Large intestine (tissue), 3 donors: Measurements from ENCODE around the gene QPCTL. TPM values are rescaled to one million over a fixed set of nuclear protein-coding genes. Genes with fewer than 3 reads are reported as not detected.
"Not testable (repeated sequence)": the region's sequence is repeated elsewhere in the genome, so short reads cannot be mapped to it uniquely, and the experiment has no call there.

Experiments used
- DNase-seq, 2 donors: peaks; one replicate each; pipeline versions ENCODE4 v3.0.0 to v3.0.0-alpha.2; 2013
- H3K27ac ChIP-seq: one replicate; pipeline ENCODE4 v1.5.1; 2013; ENCODE audit warnings: low read length
- H3K27me3 ChIP-seq: 2 replicates; pipeline ENCODE4 v1.6.1; 2013; ENCODE audit warnings: low read length; ENCODE audit not compliant: control insufficient read depth, insufficient read depth
- H3K36me3 ChIP-seq: 2 replicates; pipeline ENCODE4 v1.6.1; 2013; ENCODE audit warnings: low read length; ENCODE audit not compliant: control insufficient read depth, insufficient read depth
- H3K4me1 ChIP-seq: one replicate; pipeline ENCODE4 v1.6.1; 2013; ENCODE audit warnings: low read length; ENCODE audit not compliant: control insufficient read depth, insufficient read depth
- H3K4me3 ChIP-seq: one replicate; pipeline ENCODE4 v1.5.1; 2013; ENCODE audit warnings: low read length
- H3K9me3 ChIP-seq: one replicate; pipeline ENCODE4 v1.6.1; 2013; ENCODE audit warnings: mild to moderate bottlenecking, low read depth, low read length, moderate library complexity; ENCODE audit not compliant: control insufficient read depth
- WGBS: methylation state at CpG from one replicate; pipeline ENCODE4 v1.1.5; 2013; ENCODE audit warnings: low lambda C conversion rate; ENCODE audit not compliant: insufficient coverage; 5-methylcytosine and 5-hydroxymethylcytosine counted together
- polyA plus RNA-seq: library from polyadenylated mRNA; unstranded; fragments of 120-200 nt; gene quantifications from one replicate; pipeline ENCODE4 v1.2.1, GENCODE V29; 2013

The QPCTL gene
- polyA plus RNA-seq, 1 donor, result 8.1 TPM

DNA sequence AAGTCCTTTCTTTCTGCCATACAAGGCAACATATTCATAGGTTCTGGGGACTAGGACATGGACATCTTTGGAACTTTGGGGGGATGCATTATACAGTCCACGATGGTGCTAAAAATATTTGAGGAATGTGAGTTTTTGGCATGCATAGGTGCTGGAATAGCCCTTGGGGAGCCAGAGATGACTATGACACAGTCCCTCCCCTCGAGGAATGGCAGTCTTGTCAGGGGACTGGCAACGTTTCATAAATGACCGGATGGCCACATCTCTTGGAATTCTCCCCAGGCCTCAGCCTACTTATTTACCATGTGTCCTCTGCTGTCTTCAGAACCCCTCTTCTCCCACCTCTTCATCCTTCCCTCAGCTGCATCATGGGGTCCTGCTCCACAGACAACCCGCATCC, 54.4 kb downstream of the QPCTL start:
- no CpG with 5 or more reads among the region's 5 CpGs for WGBS
- H3K36me3 ChIP-seq, result no peaks in the 10 kb centered on the region
- H3K4me3 ChIP-seq, result no peak overlapping the region
- no peak overlapping the region for H3K27ac ChIP-seq
- no peaks in the 10 kb centered on the region for H3K4me1 ChIP-seq
- peaks cover 7% of the 10 kb centered on the region for H3K27me3 ChIP-seq
- DNase-seq, result no peak
- no peaks in the 10 kb centered on the region for H3K9me3 ChIP-seq

DNA sequence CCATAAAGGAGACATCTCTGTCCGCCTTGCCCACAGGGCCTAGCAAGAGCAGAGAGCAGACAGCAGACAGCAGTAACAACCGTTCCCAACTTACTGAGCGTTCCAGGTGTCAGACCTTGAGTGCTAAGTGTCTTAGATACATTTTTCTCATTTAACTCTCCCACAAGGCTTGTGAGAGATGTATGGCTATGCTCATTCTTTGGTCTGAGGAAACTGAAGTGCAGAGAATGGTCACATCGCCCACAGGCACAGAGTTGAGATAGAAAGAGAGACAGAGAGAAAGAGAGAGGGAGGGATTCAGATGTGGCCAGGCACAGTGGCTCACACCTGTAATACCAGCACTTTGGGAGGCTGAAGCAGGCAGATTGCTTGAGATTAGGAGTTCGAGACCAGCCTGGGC, 55.0 kb downstream of the QPCTL start:
- Histone ChIP-seq H3K27ac (no peak overlapping the region), H3K4me1 (no peaks in the 10 kb centered on the region), H3K27me3 (peaks cover 7% of the 10 kb centered on the region), H3K9me3 (no peaks in the 10 kb centered on the region), H3K36me3 (no peaks in the 10 kb centered on the region), H3K4me3 (no peak overlapping the region)
- WGBS, result no CpG with 5 or more reads among the region's 5 CpGs
- DNase-seq, result no peak

DNA sequence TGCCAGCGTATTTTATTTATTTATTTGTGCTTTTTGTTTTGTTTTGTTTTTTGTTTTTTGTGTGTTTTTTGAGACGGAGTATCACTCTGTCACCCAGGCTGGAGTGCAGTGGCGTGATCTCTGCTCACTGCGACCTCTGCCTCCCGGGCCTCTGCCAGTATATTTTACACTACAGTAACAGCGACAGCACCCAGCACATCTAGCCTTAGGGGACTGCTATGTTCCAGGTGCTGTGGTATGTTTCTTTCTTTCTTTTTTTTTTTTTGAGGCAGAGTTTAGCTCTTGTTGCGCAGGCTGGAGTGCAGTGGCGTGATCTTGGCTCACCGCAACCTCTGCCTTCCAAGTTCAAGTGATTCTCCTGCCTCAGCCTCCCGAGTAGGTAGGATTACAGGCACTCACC, 59.0 kb downstream of the QPCTL start:
- not testable (repeated sequence) for H3K27me3 ChIP-seq, H3K27ac ChIP-seq, DNase-seq, H3K4me3 ChIP-seq, H3K4me1 ChIP-seq, H3K9me3 ChIP-seq, H3K36me3 ChIP-seq
- no CpG with 5 or more reads among the region's 10 CpGs for WGBS

DNA sequence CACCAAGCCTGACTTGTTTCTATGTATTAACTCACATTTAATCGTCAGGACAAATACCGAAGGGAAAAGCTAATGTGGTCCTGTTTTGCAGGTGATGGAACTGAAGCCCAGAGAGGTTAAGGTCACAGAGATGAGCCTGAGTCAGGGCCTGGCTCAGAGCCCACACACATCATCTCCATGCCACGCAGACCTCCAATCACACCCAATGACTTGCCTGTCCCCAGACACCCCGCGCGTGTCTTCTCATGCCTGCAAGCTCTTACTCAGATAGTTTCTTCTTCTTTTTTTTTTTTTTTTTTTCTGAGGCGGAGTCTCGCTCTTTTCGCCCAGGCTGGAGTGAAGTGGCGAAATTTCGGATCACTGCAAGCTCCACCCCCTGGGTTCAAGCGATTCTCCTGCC, 60.2 kb downstream of the QPCTL start:
- H3K4me3 ChIP-seq, result no peak overlapping the region
- no peaks in the 10 kb centered on the region for H3K4me1 ChIP-seq
- no peaks in the 10 kb centered on the region for H3K36me3 ChIP-seq
- no peaks in the 10 kb centered on the region for H3K27me3 ChIP-seq
- DNase-seq, result no peak
- no peaks in the 10 kb centered on the region for H3K9me3 ChIP-seq
- H3K27ac ChIP-seq, result no peak overlapping the region
- WGBS, result 88% methylated on average over 4 of the region's 12 CpGs

DNA sequence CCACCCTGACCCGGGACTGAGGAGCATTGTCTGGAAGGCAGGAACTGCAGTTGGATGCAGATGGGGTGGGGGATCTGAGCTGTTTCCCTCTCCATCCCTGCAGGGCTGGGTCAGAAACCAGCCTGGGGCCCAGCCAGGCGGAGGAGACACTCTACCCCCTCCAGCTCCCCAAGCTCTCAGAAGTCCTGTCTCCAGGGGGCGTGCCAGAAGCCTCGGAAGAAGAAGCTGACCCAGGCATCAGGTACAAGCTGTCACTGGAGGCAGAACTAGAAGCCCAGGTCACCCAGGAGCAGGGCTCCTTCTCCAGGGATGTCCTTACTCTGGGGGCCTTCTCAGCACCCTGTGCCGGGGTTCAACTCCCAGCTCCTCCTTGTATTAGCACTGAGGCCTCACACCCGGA, 61.1 kb downstream of the QPCTL start:
- Histone ChIP-seq H3K4me1 (no peaks in the 10 kb centered on the region), H3K27ac (no peak overlapping the region), H3K9me3 (no peaks in the 10 kb centered on the region), H3K36me3 (no peaks in the 10 kb centered on the region), H3K4me3 (no peak overlapping the region), H3K27me3 (no peaks in the 10 kb centered on the region)
- no peak for DNase-seq
- no CpG with 5 or more reads among the region's 6 CpGs for WGBS

Other genes with a start within 250 kb of the QPCTL start
- 250 TPM for gene FOSB, start 224.7 kb upstream of the QPCTL start, polyA plus RNA-seq
- 6.9 TPM for gene RTN2, start 195.6 kb upstream of the QPCTL start, polyA plus RNA-seq
- gene PPM1N, start 194.2 kb upstream of the QPCTL start, polyA plus RNA-seq, result 1.0 TPM
- gene VASP, start 185.2 kb upstream of the QPCTL start, polyA plus RNA-seq, result 60.4 TPM
- gene OPA3, start 107.9 kb upstream of the QPCTL start, polyA plus RNA-seq, result 8.7 TPM
- 0.66 TPM for gene GPR4, start 90.5 kb upstream of the QPCTL start, polyA plus RNA-seq
- gene EML2, start 53.3 kb upstream of the QPCTL start, polyA plus RNA-seq, result 24.4 TPM
- 8.1 TPM for gene GIPR, start 24.4 kb upstream of the QPCTL start, polyA plus RNA-seq
- gene SNRPD2, start 713 bp upstream of the QPCTL start, polyA plus RNA-seq, result 249 TPM
- gene FBXO46, start 38.2 kb downstream of the QPCTL start, polyA plus RNA-seq, result 13.9 TPM
- gene MEIOSIN, start 40.8 kb downstream of the QPCTL start, polyA plus RNA-seq, result not detected
- gene SIX5, start 76.6 kb downstream of the QPCTL start, polyA plus RNA-seq, result 9.3 TPM
- gene DMPK, start 89.8 kb downstream of the QPCTL start, polyA plus RNA-seq, result 49.4 TPM
- 24.4 TPM for gene DMWD, start 100.2 kb downstream of the QPCTL start, polyA plus RNA-seq
- gene RSPH6A, start 122.6 kb downstream of the QPCTL start, polyA plus RNA-seq, result 0.01 TPM
- 65.0 TPM for gene SYMPK, start 170.5 kb downstream of the QPCTL start, polyA plus RNA-seq
- gene FOXA3, start 171.7 kb downstream of the QPCTL start, polyA plus RNA-seq, result 21.3 TPM
- gene IRF2BP1, start 193.5 kb downstream of the QPCTL start, polyA plus RNA-seq, result 21.1 TPM
- gene MYPOP, start 209.9 kb downstream of the QPCTL start, polyA plus RNA-seq, result 8.9 TPM
- not detected for gene NANOS2, start 222.1 kb downstream of the QPCTL start, polyA plus RNA-seq